SK-N-MC (cell line): ENCODE data around the gene ABAT.

Experiments
- EZH2 ChIP-seq: fragments of 200-600 bp; sonication (generic); IDR thresholded peaks from one replicate; pipeline ENCODE4 v1.6.1; 2017; ENCODE audit warnings: antibody characterized with exemption
- FOXP2 ChIP-seq: optimal IDR thresholded peaks from 2 replicates; pipeline ENCODE3; 2011; ENCODE audit warnings: mild to moderate bottlenecking, moderate library complexity; ENCODE audit not compliant: insufficient read depth; ENCODE audit errors: extremely low read length, control extremely low read depth
- POLR2AphosphoS5 ChIP-seq: IDR thresholded peaks from 2 replicates; pipeline ENCODE4 v1.6.1; 2012; ENCODE audit warnings: mild to moderate bottlenecking, low read depth, low read length, borderline replicate concordance

DNA sequence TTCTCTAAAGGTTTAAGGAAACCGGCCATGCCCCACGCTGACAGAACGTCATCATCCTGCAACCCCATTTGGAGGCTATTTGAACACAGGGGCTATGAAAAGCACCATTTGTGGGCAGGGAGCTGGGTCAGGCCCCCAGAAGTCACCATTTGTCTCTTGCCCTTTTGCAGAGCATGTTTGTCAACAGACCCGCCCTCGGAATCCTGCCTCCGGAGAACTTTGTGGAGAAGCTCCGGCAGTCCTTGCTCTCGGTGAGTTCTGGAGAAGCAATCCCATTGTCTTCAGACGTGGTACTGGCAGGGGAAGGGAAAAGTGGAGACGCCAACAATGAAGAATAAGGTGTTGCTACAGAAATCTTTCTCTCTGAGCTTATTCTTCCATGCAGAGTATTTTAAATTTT lies 89.5 kb downstream of the ABAT start:
- TF ChIP-seq EZH2 (no peak), POLR2AphosphoS5 (no peak), FOXP2 (no peak)
